NCI-H748 treated with DMSO at 0.1 percent for 48 hours (cell line): ENCODE measurements around the gene IZUMO4.

Source experiments
- DNase-seq: peaks from one replicate; lab custom pipeline; 2025; lab: John Stamatoyannopoulos, UW

Gene IZUMO4

DNA sequence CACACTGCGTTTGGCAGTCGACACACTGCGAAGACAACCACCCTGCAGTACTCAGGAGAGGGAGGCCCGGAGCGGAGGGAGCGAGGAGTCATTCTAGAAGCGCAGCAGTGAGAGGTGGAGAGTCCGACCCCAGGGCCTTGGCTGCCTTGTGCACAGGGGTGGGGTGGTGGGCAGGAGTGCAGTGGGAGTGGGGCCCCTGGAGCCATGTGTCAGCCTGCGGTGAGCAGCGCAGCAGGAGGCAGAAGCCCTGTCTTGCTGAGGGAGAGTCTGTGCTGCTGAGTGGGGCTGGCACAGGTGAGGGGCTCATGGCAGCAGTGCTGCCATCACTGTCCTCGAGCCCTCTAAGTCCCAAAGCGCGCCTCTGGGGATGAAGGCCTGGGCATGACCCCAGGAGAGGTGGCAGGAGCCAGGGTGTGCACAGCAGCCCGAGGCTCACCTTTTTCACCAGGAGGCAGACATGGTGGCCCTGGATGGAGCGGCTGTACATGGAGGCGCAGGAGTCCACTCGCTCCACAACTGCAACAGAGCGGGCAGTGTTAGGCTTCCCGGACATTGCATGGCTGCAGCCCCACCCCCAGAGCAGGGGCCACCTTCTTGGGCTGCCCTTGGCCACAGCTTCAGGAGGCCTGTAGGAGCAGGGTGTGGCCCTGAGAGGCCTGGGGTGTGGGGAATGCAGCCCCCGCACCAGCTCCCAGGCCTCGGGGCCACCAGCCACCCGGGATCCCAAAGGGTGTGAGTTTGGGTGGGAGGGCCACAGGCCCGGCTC lies 11.7 kb downstream of the IZUMO4 start:
- DNase-seq, result no peak

DNA sequence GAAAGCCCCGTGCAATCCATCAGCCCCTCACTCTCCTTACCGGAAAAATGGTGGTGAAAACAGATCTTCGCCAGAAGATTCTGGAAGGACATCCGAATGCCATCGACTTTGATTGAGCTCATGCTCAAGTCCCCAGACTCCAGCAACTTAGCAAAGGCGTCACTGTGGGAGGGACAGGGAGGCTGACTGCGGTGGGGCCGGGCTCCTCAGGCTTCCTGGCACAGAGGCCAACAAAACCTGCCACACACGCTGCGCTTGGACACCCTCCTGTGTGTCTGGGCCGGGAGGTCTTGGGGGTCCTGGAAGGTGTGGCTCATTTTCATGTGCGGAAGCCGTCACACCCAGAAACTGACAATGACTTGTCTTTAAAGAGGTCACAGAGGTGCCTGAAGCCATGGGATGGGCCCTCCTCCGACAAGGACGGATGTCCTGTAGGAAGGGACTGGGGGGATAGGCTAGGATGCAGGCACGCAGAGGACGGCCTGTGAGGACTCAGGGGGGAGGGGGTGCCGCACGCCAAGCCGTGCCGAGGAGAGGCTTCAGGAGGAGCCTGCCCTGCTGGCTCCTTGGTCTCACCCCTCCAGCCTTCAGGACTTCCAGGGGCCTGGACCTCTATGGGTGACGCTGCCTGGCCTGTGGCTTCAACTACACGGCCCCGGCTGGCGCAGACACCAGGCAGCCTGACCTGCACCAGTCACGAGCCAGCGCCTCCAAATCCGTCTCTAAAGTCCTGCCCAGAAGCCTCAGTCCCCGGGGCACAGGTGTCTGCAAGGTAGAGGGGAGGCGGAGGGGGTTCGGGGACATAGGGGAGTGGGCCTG lies 12.5 kb downstream of the IZUMO4 start:
- DNase-seq, result no peak

DNA sequence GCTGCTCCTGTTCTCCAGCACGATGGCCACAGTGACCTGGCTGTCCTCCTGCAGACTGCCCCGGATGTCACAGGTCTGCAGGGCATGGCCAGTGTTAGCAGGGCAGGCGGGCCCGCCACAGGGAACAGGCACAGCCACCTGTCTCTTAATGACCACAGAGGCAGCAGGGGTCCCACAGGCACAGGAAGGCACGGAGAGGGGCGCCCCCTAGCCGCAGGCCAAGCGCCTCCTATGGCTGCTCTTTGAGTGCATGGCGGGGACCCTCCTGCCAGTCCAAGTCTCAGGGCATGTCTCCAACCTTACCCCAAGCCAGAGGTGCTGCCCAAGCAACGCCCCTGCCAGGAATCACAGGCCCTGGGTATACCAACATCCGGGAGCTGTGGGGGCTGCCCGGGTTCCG lies 14.1 kb downstream of the IZUMO4 start:
- no peak for DNase-seq

DNA sequence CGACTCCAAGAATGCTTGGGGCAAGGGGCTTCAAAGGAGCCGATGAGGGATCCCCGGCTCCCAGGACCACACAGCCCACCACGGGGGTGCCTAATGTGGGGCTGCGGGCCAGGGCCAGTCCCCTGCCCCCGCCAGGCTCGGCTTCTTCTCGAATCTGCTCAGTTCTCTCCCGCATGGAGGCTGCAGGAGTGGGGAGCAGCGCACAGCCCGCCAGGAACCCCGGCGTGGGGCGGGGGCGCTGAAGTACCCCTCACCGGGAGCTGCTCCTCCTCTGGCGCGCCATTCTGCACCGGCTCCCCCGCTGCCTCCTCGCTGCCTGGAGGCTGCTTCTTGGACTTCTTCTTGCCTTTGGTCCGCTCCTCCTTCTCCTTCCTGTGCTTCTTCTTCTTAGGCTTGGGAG lies 14.7 kb downstream of the IZUMO4 start:
- DNase-seq, result no peak

DNA sequence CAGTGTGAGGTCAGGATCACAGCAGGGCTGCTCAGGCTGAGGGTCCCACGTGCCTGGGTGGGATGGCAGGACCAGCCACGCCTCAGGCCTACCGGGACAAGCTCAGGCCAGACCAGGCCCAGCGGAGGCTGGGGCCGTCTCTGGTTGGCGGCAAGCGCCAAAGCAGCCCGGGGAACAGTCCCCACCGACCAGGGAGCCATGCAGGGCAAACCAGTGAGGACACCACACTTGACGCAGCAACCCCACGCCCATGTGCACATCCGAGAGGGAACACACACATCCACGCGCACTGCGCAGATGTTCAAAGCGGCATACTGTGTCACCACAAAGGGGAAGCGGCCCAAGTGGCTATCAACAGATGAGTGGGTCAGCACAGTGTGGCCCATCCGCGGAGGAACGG lies 15.2 kb downstream of the IZUMO4 start:
- no peak for DNase-seq

DNA sequence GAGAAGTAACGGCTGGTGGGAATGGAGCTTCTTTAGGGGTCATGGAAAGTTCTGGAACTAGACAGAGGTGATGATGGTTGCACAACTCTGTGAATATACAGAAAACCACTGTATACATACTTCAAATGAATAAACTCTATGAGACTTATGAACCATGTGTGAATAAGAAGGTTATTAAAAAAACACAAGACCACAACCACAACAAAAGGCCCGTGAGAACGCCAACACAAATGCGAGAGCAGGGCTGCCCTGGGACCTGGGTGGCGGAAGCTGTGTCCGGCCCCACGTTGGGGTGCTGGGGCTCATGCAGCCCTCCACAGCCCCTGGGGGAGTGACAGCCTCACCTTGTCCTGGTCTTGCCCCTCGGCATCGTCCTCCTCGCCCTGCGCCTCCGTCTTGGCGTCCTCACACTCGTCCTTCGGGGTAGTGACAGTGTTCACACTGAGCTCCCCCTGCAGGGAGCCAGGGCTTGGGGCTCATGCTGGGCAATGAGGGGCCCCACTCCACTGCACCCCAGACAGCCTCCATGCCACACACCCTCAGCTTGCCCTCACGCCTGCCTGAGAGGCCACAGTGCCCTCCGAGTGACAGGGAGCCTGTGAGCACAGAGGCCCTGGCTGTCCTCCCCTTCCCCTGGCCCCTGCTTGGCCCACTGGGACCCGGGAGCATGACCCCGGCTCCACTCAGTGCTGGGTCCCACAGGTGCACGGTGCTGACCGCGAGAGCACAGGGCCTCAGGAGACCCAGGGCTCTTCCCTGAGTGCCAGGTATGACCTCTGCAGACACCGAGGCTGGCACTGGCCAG lies 16.0 kb downstream of the IZUMO4 start:
- DNase-seq, result no peak

DNA sequence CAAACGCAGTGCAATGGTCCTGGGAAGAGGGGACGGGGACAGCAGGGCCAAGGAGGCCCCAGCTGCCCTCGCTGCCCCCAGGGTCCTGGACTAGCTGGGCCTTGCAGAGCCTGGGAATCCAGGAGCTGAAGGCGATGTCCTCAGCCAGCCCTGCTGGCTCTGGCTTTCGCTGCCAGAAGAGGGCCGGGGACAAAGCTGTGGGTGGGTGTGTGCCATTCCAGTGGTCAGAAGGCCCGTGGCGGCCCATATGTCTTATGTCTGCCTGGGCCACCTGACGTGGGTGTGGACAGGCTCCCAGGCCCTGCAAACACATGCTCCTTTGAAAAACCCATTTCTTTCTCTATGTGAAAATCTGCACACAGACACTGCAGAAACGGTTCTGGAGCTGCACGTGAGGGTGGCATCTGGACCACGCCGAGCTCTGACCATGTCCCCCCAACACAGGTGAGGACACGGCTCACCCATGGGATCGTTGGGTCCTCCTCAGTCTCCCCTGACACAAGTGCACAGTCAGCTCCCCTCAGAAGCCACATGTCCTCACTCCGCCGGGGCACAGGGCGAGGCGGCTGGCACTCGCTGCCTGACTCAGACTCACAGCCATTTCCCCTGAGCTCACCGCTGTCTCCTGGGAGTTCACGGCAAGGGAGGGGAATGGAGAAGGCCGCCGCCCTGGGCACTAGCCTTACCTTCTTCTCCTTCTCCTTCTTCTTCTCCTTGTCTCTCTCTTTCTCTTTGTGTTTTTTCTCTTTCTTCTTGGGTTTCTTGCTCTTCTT lies 16.9 kb downstream of the IZUMO4 start:
- no peak for DNase-seq

DNA sequence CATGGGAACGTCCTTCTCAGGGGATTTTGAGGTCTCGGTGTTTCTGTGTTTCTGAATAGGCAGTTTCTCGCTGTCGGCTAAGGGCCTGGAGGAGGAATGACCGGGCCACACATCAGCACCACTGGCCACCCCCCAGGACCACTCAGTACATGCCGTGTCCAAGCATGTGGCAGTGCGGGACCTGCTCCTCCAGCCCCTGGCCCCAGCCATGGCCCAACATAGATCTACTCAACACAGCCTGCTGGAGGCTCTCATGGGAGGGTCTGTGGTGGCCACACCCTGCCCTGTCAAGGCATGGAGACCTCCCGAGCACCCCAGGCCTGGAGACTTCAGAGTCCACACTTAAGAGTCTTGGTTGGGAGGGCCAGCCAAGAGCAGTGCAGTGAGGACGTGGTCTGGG lies 17.5 kb downstream of the IZUMO4 start:
- no peak for DNase-seq

DNA sequence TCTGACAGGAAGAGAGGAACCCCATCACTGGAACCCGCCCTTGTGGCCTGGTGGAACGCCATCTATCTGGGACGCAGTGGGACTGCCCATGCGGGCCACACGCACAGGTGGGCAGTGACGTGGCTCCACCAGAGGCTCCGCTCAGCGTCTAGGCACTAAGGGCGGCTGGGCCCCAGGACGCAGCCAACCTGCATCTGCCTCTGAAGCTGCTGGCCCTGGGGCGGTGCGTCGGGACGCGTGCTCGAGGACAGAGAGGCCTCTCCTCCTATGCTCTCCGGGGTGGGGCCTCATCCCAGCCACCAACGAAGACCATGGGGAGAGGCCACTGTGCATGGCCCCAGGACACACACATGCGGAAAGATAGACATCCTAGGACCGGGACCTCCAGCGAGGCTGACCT lies 18.1 kb downstream of the IZUMO4 start:
- DNase-seq, result no peak

DNA sequence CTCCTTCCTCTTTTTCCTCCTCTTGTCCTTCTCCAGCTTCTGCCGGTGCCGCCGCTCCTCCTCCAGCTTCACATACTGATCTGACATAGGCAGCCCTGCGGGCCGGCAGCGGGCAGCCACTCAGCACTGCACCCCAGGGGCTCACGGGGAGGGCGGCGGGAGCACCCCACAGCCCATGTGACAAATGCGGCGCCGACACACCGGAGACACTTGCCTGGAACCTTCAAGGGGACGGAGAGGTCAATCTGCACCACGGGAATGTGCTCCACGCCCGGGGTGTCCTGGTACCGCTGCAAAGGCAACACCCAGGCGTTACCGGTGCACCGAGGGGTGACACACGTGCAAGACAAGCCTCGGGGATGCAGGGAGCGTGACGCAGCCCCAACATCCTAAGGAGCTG lies 18.6 kb downstream of the IZUMO4 start:
- DNase-seq, result no peak

DNA sequence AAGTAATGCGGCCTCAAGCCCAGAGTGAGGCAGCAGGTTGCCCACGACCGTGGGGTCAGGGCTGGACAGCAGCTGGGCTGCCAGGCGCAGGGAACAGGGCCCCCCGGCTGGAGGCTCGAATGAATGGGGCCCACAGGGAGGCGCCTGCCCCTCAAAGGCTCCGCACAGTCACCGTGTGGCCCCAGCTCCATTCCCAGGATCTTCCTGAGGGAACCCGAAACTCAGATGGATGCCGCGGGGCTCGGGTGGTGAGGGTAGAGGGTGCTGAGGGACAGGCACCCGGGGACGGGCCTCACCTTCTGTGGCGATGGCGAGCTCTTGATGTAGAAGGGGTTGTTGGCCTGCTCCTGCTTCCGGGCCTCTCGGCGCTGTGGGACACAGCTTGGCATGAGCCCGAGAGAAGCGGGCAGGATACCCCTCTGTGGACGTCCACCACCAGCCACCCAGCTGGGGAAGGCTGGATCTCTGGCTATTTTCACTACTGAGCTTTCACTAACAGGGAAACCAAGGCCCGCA lies 19.3 kb downstream of the IZUMO4 start:
- DNase-seq, result no peak

DNA sequence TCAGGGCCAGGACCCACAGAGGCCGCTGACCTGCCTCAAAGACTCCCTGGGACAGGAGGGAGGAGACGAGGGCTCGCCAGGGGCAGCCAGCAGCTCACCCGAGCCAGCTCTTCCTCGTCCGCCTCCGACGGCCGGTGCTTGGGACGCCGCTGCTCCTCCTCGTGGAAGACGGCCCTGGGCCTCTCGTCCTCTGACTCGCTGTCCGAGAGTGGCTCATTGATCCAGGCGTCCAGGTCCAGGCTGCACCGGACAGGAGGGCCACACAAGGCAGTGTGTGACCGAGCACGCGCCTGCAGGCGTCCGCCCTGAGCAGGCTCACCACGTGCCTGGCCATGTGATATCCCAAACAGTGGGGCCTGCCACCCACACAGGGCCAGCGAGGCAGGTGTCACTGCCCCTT lies 19.8 kb downstream of the IZUMO4 start:
- DNase-seq, result no peak

DNA sequence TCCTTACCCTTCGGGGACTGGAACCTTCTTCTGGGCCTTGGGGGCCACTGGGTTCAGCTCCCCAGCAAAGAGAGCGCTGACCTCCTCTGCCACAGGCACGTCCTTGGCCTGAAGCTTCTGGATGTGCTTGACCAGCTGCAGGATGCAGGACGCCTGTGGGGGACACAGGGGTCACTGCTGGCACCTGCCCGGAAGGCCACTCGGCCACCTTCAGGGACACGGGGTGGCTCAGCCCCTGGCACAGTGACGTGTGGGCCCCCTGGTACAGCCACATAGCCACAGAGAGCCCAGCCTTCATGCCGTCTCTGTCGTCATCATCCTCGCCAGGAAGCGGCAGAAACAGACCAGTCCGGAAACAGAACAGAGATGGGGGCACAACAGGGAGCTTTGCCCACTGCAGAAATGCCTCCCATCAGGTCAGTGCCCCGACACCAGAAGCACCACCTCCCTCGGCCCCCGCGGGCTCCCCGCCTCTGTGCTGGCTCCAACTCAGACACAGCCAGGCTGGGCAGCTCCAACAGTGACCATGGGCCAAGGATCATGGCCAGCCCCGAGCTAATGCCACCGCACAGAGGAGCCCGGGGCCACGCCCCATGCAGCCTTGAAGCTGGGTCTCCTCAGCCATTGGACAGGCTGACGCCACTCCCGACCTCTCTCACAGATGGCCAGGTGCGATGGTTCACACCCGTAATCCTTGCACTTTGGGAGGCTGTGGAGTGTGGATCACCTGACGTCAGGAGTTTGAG lies 20.7 kb downstream of the IZUMO4 start:
- DNase-seq, result no peak

DNA sequence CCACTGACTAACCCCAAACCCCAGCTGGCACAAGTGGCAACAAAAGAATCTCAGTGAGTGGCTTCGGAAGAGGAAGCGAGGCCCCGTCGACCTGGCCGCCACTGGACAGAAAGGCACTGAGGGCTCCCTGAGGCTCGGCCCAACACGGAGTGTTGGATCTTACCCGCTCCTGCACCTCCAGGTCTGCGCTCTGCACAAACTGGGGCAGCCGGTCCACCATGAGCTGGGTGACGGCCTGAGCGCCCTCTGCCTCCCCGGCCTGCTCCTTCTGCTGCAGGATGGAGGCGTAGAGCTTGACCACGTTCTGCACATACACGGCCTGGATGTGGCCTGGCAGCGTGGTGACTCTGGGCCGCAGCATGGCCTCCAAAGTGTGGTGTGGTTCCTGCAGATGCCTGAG lies 21.7 kb downstream of the IZUMO4 start:
- DNase-seq, result no peak

DNA sequence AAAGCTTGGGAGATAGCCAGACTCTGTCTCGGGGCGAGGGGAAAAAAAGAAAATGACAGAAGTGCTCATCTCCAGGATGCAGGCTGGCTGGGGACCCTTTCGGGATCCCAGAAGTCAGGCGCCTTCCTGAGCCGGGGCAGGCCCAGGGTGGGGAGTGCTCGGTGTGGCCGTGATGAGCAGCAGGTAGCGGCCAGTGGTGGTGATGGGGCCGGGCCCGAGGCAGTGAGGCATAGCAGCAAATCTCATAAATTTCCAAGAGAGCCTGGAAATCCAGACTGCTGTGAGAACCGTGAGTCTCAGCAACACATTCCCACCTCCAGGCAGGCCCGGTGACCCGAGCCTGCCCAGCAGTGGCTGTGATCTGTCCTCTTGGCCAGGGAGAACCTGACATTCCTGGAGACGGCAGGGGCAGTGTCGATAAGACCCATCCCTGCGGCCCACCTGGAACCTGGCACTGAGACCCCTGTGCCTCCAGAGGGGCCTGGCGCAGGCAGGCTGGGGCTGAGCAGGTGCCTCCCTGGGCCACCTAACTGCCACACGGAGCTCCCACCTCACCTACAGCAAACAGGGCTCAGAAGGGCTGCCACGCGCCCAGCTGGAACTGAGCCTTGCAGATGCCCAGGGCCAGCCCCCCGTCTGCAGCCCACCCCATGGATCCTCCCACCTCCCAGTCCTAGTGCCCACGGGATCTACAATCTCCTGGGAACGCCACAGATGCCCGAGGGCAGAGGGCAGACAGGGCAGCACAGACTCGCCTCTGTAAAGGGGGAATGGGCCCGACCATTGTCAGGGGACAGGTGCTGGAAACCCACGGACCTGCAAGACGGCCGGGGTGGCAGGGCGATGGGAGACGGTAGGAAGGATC lies 23.4 kb downstream of the IZUMO4 start:
- no peak for DNase-seq

DNA sequence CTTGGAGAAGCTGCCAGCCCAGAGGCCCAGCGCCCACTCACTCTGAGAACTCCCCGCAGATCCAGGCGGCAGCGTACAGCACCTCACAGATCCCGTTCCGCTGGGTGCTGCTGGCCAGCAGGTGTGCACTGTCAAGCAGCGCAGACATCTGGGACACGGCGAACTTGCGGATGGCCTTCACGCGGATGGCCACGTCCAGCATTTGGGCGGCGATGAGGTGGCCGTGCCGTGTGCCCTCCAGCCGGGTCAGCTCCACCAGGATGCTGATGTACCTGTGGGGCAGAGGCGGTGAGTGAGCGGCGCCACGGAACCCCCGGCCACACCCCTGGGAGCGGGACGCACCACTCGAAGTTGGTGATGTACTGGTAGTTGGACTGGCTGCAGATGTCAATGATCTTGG lies 24.1 kb downstream of the IZUMO4 start:
- DNase-seq, result no peak

DNA sequence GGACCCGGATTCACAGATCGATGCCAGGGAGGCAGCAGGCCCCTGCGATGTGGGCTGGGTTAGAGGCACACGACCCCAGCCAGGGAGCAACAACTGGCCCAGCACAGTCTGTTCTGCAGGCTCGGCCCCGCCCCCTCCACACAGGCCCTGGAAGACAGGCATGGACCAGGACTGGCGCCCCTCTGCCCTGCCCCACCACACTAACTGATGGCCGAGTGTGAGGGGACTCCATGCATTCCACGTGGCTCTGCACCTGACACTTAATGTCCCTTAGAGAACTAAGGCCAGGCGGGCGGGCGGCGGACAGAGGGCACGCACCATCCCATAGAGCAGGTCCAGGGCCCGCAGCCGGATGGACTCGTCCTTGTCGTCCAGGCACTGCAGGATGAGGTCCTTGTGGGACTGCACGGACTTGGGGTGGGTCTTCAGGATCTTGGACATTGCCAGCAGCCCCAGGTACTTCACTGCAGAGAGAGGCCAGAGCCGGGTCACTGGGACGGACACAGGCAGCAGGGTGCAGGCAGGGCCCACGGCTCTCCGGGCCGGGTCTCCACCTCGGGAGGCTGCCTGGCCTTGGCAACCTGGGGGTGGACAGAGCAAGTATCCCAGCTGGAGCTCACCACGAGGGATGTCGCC lies 24.8 kb downstream of the IZUMO4 start:
- no peak for DNase-seq

DNA sequence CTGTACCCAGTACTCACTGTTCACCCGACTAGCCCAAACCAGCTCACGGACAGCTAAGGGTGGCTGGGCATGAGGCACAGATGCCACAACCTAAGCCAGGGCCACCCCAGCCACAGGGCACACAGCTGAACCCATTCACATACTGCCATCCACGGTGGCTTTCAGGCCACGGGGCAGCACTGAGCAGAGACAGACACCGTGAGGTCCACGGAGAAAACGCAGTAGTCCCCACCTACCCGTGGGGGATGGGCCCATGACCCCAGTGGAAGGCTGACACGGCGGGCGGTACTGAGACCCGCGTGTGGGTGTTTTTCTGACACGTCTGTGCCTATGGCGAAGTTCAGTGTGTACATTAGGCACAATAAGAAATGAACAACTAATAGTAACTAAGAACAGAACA lies 25.5 kb downstream of the IZUMO4 start:
- DNase-seq, result no peak

DNA sequence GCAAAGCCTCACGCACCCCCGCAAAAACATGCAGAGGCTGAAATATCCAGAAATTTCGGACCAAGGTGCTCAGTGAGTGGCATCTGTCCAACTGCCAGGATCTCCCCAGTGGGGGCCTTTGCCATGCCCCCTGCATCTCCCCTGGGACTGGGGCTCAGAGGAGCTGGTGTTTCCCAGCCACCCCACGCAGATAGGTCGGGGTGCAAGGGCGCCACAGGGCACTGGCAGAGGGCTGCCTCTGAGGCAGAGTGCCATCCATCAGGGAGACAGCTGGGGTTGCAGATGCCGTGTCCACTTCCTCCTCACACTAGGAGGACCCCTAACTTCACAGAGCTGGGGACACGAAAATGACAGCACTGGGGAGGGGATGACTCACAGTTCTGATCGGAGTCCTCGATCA lies 26.3 kb downstream of the IZUMO4 start:
- no peak for DNase-seq
